ENCODE measurements around the gene HOXD8.

Gene HOXD8

DNA sequence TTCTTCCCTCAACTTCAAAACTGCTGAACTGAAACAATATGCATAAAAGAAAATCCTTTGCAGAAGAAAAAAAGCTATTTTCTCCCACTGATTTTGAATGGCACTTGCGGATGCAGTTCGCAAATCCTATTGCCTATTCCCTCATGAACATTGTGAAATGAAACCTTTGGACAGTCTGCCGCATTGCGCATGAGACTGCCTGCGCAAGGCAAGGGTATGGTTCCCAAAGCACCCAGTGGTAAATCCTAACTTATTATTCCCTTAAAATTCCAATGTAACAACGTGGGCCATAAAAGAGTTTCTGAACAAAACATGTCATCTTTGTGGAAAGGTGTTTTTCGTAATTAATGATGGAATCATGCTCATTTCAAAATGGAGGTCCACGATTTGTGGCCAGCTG is 8.4 kb downstream of the HOXD8 start:
- no peak for DNase-seq (ENCODE audit: low spot score)
- in situ Hi-C loops (cut with MboI; ENCODE audit: low sequenced_read_pairs, unreplicated experiment), result loop anchor here (25.0 kb wide), 1 partner anchor 674 kb away; no protein-coding TSS in a partner anchor

DNA sequence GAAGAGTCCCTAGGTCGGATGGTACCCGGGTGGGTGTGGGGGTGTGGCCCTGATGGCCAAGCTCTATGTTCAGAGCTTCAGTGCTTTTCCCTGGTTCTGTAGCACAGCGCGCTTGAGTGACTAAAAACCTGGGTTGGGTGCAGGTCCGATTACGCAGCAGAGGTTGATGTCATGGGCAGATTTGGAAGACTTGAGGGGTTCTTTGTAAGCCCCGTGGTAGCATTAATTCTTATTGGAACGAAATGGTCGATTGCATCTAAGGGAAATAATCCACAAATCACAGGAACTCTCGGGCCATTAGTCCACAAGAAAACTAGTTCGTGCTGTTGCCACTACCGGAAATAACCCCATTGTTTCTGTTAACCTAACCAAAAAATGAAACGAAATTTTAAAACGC is 9.0 kb downstream of the HOXD8 start:
- DNase-seq (ENCODE audit: low spot score), result no peak
- TF ChIP-seq, protein P1, sequence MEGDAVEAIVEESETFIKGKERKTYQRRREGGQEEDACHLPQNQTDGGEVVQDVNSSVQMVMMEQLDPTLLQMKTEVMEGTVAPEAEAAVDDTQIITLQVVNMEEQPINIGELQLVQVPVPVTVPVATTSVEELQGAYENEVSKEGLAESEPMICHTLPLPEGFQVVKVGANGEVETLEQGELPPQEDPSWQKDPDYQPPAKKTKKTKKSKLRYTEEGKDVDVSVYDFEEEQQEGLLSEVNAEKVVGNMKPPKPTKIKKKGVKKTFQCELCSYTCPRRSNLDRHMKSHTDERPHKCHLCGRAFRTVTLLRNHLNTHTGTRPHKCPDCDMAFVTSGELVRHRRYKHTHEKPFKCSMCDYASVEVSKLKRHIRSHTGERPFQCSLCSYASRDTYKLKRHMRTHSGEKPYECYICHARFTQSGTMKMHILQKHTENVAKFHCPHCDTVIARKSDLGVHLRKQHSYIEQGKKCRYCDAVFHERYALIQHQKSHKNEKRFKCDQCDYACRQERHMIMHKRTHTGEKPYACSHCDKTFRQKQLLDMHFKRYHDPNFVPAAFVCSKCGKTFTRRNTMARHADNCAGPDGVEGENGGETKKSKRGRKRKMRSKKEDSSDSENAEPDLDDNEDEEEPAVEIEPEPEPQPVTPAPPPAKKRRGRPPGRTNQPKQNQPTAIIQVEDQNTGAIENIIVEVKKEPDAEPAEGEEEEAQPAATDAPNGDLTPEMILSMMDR (IDR thresholded peaks at IDR 0.05; ENCODE audit: borderline replicate concordance, control extremely low read depth, extremely low read depth, insufficient read depth, missing control alignments), result no peak
- in situ Hi-C loops (cut with MboI; ENCODE audit: low sequenced_read_pairs, unreplicated experiment), result loop anchor here (25.0 kb wide), 1 partner anchor 674 kb away; no protein-coding TSS in a partner anchor

More for the DNA sequence above, 8.4 kb downstream of the HOXD8 start:
- TF ChIP-seq, protein P1 (IDR thresholded peaks at IDR 0.05; ENCODE audit: borderline replicate concordance, control extremely low read depth, extremely low read depth, insufficient read depth, missing control alignments), result no peak

DNA sequence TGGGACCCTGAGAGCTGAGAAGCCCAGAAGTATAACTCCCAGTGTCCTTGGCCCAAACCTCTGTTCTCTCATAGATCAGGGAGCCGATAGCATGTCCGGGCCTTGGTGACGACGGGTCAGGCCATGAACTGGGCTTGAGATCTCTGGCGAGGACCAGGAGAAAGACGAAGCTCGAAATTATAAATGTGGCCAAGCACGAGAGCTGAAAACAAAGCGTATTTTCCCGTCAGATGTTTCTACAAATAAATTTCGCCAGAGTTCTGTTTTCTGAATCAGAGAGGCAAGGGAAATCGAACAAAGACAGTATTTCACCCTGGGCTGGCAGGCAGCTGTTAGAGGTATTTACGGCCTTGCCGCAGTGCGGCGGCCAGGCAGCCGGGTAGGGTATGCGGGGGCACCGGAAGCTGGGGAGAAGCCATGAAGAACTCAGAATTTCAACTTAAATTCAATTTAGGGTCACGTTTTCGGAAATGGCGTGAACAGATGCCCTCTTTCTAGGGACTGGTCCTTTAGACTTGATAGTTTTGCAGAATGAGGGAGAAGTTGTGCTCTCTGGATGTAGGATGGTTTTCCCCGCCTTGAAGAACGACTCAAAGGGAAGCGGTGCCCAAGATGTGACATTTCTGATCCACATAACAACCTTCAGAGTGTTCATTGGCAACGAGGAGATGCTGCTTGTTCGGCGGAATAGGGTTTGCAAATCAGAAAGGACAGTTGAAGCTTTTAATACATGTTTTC is 9.6 kb downstream of the HOXD8 start:
- TF ChIP-seq, protein P1 (IDR thresholded peaks at IDR 0.05; ENCODE audit: borderline replicate concordance, control extremely low read depth, extremely low read depth, insufficient read depth, missing control alignments), result no peak
- DNase-seq (ENCODE audit: low spot score), result no peak
- in situ Hi-C loops (cut with MboI; ENCODE audit: low sequenced_read_pairs, unreplicated experiment), result loop anchor here (25.0 kb wide), 1 partner anchor 673 kb away; no protein-coding TSS in a partner anchor

- no peak for DNase-seq (ENCODE audit: low spot score)
- in situ Hi-C loops (cut with MboI; ENCODE audit: low sequenced_read_pairs, unreplicated experiment), result loop anchor here (10.0 to 25.0 kb wide), 4 partner anchors 315 to 672 kb away; no protein-coding TSS in a partner anchor
- TF ChIP-seq, protein P1 (IDR thresholded peaks at IDR 0.05; ENCODE audit: borderline replicate concordance, control extremely low read depth, extremely low read depth, insufficient read depth, missing control alignments), result no peak
Observed at GRCh38 chr2:176139661-176140512, 10.4 kb downstream of the HOXD8 start.

GRCh38 chr2:176140513-176141317 is 11.2 kb downstream of the HOXD8 start:
- TF ChIP-seq, protein P1 (IDR thresholded peaks at IDR 0.05; ENCODE audit: borderline replicate concordance, control extremely low read depth, extremely low read depth, insufficient read depth, missing control alignments), result peak; percentile 95
- in situ Hi-C loops (cut with MboI; ENCODE audit: low sequenced_read_pairs, unreplicated experiment), result loop anchor here (10.0 to 25.0 kb wide), 4 partner anchors 314 to 672 kb away; no protein-coding TSS in a partner anchor
- DNase-seq (ENCODE audit: low spot score), result peak; percentile 94

- TF ChIP-seq, protein P1 (IDR thresholded peaks at IDR 0.05; ENCODE audit: borderline replicate concordance, control extremely low read depth, extremely low read depth, insufficient read depth, missing control alignments), result no peak
- no peak for DNase-seq (ENCODE audit: low spot score)
- in situ Hi-C loops (cut with MboI; ENCODE audit: low sequenced_read_pairs, unreplicated experiment), result loop anchor here (10.0 to 25.0 kb wide), 4 partner anchors 313 to 670 kb away; no protein-coding TSS in a partner anchor
Observed at GRCh38 chr2:176142281-176142680, 12.8 kb downstream of the HOXD8 start.
